ENCODE results near the gene RAB3GAP2. TPM values are rescaled to one million over a fixed set of nuclear protein-coding genes. Genes with fewer than 3 reads are reported as not detected.

The RAB3GAP2 gene
- total and polyA plus RNA-seq, 2 of the 13 experiments (the other 11 are each of a cell fraction or from before 2014, with no cell fraction given) = 22.6 to 25.0 TPM

GRCh38 chr1:220272047-220272840 lies at the start of gene RAB3GAP2 (continued):
- TF ChIP-seq PREB (CRISPR knock-in tag; IDR thresholded peaks at IDR 0.05) (no peak), ZNF878 (CRISPR knock-in tag; IDR thresholded peaks at IDR 0.05) (no peak), ZNF629 (CRISPR knock-in tag; conservative IDR thresholded peaks at IDR 0.05) (no peak), PAF1 (CRISPR knock-in tag; IDR thresholded peaks at IDR 0.05) (no peak), ARNTL (CRISPR knock-in tag; IDR thresholded peaks at IDR 0.05) (peak; percentile 69), KLF6 (CRISPR knock-in tag; IDR thresholded peaks at IDR 0.05) (no peak), ATF6 (CRISPR knock-in tag; conservative IDR thresholded peaks at IDR 0.05) (no peak), ZNF773 (CRISPR knock-in tag; IDR thresholded peaks at IDR 0.05; ENCODE audit: borderline replicate concordance) (no peak), ZSCAN9 (CRISPR knock-in tag; IDR thresholded peaks at IDR 0.05; ENCODE audit: borderline replicate concordance) (peak; percentile 63; the same call in 1 of the 2 replicates), NR3C1 (CRISPR knock-in tag; IDR thresholded peaks at IDR 0.05) (no peak), FOSL2 (CRISPR knock-in tag; IDR thresholded peaks at IDR 0.05) (peak; percentile 35; the same call in 1 of the 2 replicates), ZNF549 (CRISPR knock-in tag; IDR thresholded peaks at IDR 0.05) (no peak), ISX (CRISPR knock-in tag; conservative IDR thresholded peaks at IDR 0.05) (0 out of 2 replicates have a peak, but pooled peaks have one; percentile 56), ZBTB26 (CRISPR knock-in tag; IDR thresholded peaks at IDR 0.05; ENCODE audit: borderline replicate concordance) (no peak), ZSCAN25 (CRISPR knock-in tag; IDR thresholded peaks at IDR 0.05) (0 out of 2 replicates have a peak, but pooled peaks have one; percentile 8), SIX1 (CRISPR knock-in tag; IDR thresholded peaks at IDR 0.05; ENCODE audit: borderline replicate concordance) (no peak), GFI1 (CRISPR knock-in tag; IDR thresholded peaks at IDR 0.05; ENCODE audit: borderline replicate concordance) (0 out of 2 replicates have a peak, but pooled peaks have one; percentile 22), ZEB1 (IDR thresholded peaks at IDR 0.05; ENCODE audit: insufficient replicate concordance, low read depth) (no peak), ZMAT3 (CRISPR knock-in tag; conservative IDR thresholded peaks at IDR 0.05) (peak; percentile 76), FOXM1 (CRISPR knock-in tag; IDR thresholded peaks at IDR 0.05) (no peak), TEF (CRISPR knock-in tag; IDR thresholded peaks at IDR 0.05) (no peak), ZNF513 (CRISPR knock-in tag; conservative IDR thresholded peaks at IDR 0.05) (no peak), KDM6A (CRISPR knock-in tag; IDR thresholded peaks at IDR 0.05; ENCODE audit: low read depth) (no peak), NBN (conservative IDR thresholded peaks at IDR 0.05) (no peak), CBX5 (CRISPR knock-in tag; IDR thresholded peaks at IDR 0.05; ENCODE audit: borderline replicate concordance) (no peak; the same call in 1 of the 2 replicates), JUNB (CRISPR knock-in tag; IDR thresholded peaks at IDR 0.05; ENCODE audit: borderline replicate concordance) (no peak)
